Measurements from ENCODE around the gene BATF3. TPM values are rescaled to one million over a fixed set of nuclear protein-coding genes. Genes with fewer than 3 reads are reported as not detected.

The BATF3 gene
- total RNA-seq, 4 donors from 2014 or later, result 0.74 to 2.1 (median 0.84) TPM; not detected in 1

DNA sequence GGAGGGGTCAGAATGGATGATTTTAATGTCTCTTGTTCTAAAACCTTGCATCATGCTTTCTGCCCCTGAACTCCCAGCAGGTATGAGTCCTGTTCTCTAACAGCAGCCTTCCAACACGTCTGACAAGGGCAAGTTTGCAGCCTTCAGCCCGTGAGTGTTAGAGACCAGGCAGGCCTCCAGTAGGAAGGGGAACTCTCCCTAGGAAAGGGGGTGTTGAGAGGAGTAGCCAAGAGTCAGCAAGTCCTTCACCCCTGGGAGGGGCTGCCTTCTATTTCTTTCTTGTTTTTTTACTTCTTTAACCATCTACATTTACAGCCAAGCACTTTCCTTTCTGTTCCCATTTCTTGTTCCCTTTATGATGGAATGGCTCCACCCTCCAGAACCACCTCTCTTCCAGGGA lies 14.2 kb downstream of the BATF3 start:
- 61 to 63% methylated on average over 2 of the region's 2 CpGs for WGBS, 2 donors

DNA sequence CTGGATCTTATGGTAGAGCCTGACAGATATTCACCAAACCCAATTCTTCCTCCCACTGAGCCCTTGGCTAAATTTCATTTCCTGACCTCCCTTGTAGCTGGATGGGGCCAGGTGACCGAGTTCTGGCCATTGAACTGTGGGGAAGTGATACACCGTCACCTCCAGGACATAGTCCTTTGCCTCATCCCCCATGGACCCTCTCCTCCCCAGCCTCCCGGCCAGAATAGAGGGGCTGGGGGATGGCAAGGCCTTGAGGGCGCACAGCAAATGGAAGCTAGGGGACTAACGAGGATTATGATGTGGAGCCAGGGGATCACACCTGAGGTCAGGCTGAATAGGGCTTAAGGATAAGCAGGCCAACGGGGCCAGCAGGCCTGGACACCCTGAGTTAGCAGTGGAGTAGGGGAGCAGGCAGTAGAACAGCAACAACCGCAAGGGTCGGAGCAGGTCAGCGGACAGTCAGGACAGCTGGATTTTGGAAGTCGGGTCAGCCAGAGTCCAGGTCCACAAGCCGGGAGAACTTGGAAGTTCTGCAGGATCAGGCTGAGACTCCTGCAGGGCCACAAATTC lies 15.0 kb downstream of the BATF3 start:
- TF ChIP-seq, protein P1, sequence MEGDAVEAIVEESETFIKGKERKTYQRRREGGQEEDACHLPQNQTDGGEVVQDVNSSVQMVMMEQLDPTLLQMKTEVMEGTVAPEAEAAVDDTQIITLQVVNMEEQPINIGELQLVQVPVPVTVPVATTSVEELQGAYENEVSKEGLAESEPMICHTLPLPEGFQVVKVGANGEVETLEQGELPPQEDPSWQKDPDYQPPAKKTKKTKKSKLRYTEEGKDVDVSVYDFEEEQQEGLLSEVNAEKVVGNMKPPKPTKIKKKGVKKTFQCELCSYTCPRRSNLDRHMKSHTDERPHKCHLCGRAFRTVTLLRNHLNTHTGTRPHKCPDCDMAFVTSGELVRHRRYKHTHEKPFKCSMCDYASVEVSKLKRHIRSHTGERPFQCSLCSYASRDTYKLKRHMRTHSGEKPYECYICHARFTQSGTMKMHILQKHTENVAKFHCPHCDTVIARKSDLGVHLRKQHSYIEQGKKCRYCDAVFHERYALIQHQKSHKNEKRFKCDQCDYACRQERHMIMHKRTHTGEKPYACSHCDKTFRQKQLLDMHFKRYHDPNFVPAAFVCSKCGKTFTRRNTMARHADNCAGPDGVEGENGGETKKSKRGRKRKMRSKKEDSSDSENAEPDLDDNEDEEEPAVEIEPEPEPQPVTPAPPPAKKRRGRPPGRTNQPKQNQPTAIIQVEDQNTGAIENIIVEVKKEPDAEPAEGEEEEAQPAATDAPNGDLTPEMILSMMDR (IDR thresholded peaks at IDR 0.05), result no peak
- TF ChIP-seq POLR2A (IDR thresholded peaks at IDR 0.05), result no peak
- WGBS, 2 donors, result 93 to 96% methylated on average over 11 of the region's 11 CpGs
- intact Hi-C loops (cut with DNase I; ENCODE audit: low total_unique reads), result no loop called here

More for the DNA sequence above, 14.2 kb downstream of the BATF3 start:
- intact Hi-C loops (cut with DNase I; ENCODE audit: low total_unique reads), result no loop called here
- TF ChIP-seq, protein P1 (IDR thresholded peaks at IDR 0.05), result no peak
- no peak for TF ChIP-seq POLR2A (IDR thresholded peaks at IDR 0.05)
- no peak overlapping the region for H3K4me3 ChIP-seq (ENCODE audit: low read depth, poor library complexity, severe bottlenecking)
- no peak for DNase-seq (ENCODE audit: low spot score in 2 of 2)

DNA sequence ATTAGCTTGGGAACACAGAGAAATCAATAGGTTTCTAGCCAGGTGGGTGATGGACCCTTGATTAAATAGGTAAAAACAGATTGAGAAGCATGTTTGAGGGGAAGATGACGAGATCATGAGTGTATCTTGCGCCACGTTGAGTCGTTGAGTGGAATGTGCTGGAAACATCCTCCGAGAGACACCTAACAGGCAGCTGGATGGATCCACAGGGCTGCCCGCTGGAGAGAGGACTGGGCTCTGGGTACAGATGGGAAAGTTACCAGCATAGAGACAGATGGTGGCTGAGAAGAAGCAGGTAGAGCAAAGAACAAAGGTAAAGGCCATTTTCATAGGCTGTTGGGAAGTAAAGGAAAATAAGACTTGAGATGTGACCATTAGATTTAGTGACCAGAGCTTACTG lies 15.6 kb downstream of the BATF3 start:
- no peak for DNase-seq (ENCODE audit: low spot score in 2 of 2)
- H3K4me3 ChIP-seq (ENCODE audit: low read depth, poor library complexity, severe bottlenecking), result no peak overlapping the region

More for the DNA sequence above, 15.0 kb downstream of the BATF3 start:
- DNase-seq (ENCODE audit: low spot score in 2 of 2), result no peak
- H3K4me3 ChIP-seq (ENCODE audit: low read depth, poor library complexity, severe bottlenecking), result no peak overlapping the region

DNA sequence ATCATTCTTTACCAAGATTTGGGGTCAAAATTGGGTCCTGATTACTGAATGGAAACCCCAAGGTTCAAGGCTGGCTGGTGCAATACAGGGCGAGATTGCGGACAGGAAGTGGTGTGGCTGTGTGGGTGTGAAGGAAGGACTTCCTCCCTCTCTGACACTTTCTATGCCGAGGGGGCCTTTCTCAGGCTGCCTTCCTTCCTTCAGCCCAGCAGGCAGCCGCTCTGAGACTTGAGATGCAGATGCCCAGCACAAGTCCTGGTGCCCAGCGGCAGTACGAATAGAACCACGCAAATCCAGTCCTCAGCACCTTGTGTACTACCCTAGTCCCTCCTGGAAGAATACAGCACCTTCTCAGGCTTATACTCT lies 16.3 kb downstream of the BATF3 start:
- TF ChIP-seq POLR2A (IDR thresholded peaks at IDR 0.05), result no peak
- TF ChIP-seq, protein P1 (IDR thresholded peaks at IDR 0.05), result no peak
- H3K4me3 ChIP-seq (ENCODE audit: low read depth, poor library complexity, severe bottlenecking), result no peak overlapping the region
- intact Hi-C loops (cut with DNase I; ENCODE audit: low total_unique reads), result no loop called here
- DNase-seq (ENCODE audit: low spot score in 2 of 2), result no peak
- WGBS, 2 donors, result 65 to 81% methylated on average over 7 of the region's 7 CpGs

More for the DNA sequence above, 15.6 kb downstream of the BATF3 start:
- intact Hi-C loops (cut with DNase I; ENCODE audit: low total_unique reads), result no loop called here
- 91 to 96% methylated on average over 6 of the region's 6 CpGs for WGBS, 2 donors
- TF ChIP-seq POLR2A (IDR thresholded peaks at IDR 0.05), result no peak
- TF ChIP-seq, protein P1 (IDR thresholded peaks at IDR 0.05), result no peak

DNA sequence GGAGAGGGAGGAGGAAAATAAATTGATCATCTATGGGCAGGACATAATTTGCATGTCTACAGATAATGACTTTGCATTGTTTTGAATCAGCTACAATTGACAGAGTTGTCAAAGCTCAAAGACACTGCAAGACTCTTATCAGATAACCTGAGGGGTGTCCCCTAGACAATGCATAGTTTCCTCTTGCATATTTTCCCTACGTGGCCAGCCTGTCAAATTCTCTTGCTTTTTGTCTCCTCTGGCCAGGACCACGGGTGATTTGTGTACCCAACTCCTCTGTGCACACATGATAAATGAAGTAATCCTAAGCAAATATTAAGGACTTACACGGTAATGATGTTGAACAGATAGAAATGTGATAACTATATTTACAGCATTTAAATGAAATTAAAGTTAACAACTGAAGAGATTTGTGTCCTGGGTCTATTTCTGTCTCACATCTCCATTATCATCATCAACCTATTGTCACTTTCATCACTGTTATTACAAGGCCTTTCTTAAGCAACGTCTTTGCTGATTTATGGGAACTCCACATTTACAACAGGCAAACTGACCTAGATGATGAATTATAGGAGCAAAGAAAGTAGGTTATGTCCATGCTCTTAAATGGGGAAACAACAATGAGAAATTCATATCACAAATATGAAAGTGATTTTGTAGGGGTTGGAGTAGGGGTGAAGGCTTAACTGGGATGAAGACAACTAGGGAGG lies 18.8 kb downstream of the BATF3 start:
- intact Hi-C loops (cut with DNase I; ENCODE audit: low total_unique reads), result no loop called here
- 44 to 47% methylated on average over 4 of the region's 4 CpGs for WGBS, 2 donors

More for the DNA sequence above, 18.8 kb downstream of the BATF3 start:
- TF ChIP-seq POLR2A (IDR thresholded peaks at IDR 0.05), result no peak
- TF ChIP-seq, protein P1 (IDR thresholded peaks at IDR 0.05), result no peak
- H3K4me3 ChIP-seq (ENCODE audit: low read depth, poor library complexity, severe bottlenecking), result no peak overlapping the region
- no peak for DNase-seq (ENCODE audit: low spot score in 2 of 2)
